HepG2 (cell line): Measurements from ENCODE around the gene HPS4. TPM values are rescaled to one million over a fixed set of nuclear protein-coding genes. Genes with fewer than 3 reads are reported as not detected.

Experiments
- ATAC-seq: fragments of 200-7000 bp; cut with Tn5 transposase; 3 replicates; pipeline ENCODE4 v1.9.1; 2020; ENCODE audit warnings: mild to moderate bottlenecking, moderate library complexity
- BruUV-seq: library from RNA; stranded (reverse); fragments of 400-500 nt; replicated peaks from 2 replicates; lab custom pipeline; 2021; lab: Mats Ljungman, UMichigan
- CTCF ChIA-PET: fragments of 300-600 bp; formaldehyde crosslinking; extraction: SDS; loops from one replicate; lab custom pipeline; 2021; ENCODE audit warnings: low total read pairs, inconsistent platforms, low intra/inter-chr PET ratio; lab: Yijun Ruan, JAX
- POLR2A ChIA-PET: fragments of 350-600 bp; sonication (Branson Sonifier 250); formaldehyde crosslinking; loops from one replicate; lab custom pipeline; 2020; ENCODE audit warnings: antibody characterized with exemption, inconsistent platforms; lab: Yijun Ruan, JAX
- DNase-seq: peaks from one replicate; pipeline ENCODE4 v3.0.0-alpha.2; 2015; ENCODE audit warnings: low spot score
- FAIRE-seq: peaks from 3 replicates; lab custom pipeline; 2011; peaks lifted over from hg19 to GRCh38; lab: Jason Lieb, UNC
- H2AFZ ChIP-seq: one replicate; pipeline ENCODE4 v1.6.1; 2011; ENCODE audit warnings: low read length, inconsistent platforms
- H3K27ac ChIP-seq: fragments of 300-600 bp; 3 replicates; pipeline ENCODE4 v1.8.0; 2011; ENCODE audit warnings: mixed run types, mild to moderate bottlenecking, mixed read lengths, low read length, inconsistent platforms; ENCODE audit not compliant: insufficient read depth; ENCODE audit errors: extremely low read length
- H3K27me3 ChIP-seq, 2 experiments: fragments of 200-600 bp in 1 of 2; 2 replicates in 1 of 2; 3 replicates in 1 of 2; pipeline versions ENCODE4 v1.6.0 to v1.8.0; 2011; ENCODE audit warnings: low read length in 2 of 2, mild to moderate bottlenecking in 2 of 2, moderate library complexity in 2 of 2, inconsistent platforms in 1 of 2; ENCODE audit not compliant: insufficient read depth in 2 of 2, control insufficient read depth in 1 of 2
- H3K36me3 ChIP-seq, 2 experiments: fragments of 200-600 bp in 1 of 2; replicated peaks in 1 of 2; 2 replicates in 1 of 2; 3 replicates in 1 of 2; pipeline versions ENCODE4 v1.5.1 to v1.8.0; 2011; ENCODE audit warnings: low read length in 2 of 2, inconsistent platforms in 1 of 2; ENCODE audit not compliant: insufficient read depth in 2 of 2, control insufficient read depth in 1 of 2
- H3K4me1 ChIP-seq: 2 replicates; pipeline ENCODE4 v1.5.1; 2012; ENCODE audit warnings: low read length, inconsistent platforms; ENCODE audit not compliant: insufficient read depth
- H3K4me2 ChIP-seq: 2 replicates; pipeline ENCODE4 v1.6.0; 2011; ENCODE audit warnings: low read depth, low read length, inconsistent platforms
- H3K4me3 ChIP-seq, 3 experiments: fragments of 200-600 bp in 1 of 3; sonication (generic), shearing (Covaris generic) in 1 of 3; replicated peaks in 1 of 3; 2 replicates each; pipeline ENCODE4 v1.5.1; 2011 to 2016; ENCODE audit warnings: low read length in 3 of 3, inconsistent platforms in 2 of 3, low read depth in 2 of 3, mild to moderate bottlenecking in 2 of 3, control low read depth in 1 of 3, mixed read lengths in 1 of 3; ENCODE audit not compliant: insufficient read depth in 1 of 3
- H3K79me2 ChIP-seq: one replicate; pipeline ENCODE4 v1.6.1; 2011; ENCODE audit warnings: low read length, inconsistent platforms; ENCODE audit not compliant: insufficient read depth
- H3K9ac ChIP-seq: 2 replicates; pipeline ENCODE4 v1.6.0; 2011; ENCODE audit warnings: mild to moderate bottlenecking, low read depth, low read length, inconsistent platforms; ENCODE audit not compliant: insufficient read depth
- H3K9me3 ChIP-seq: 2 replicates; pipeline ENCODE4 v1.5.1; 2012; ENCODE audit warnings: mild to moderate bottlenecking, low read length
- H4K20me1 ChIP-seq: 2 replicates; pipeline ENCODE4 v1.6.0; 2011; ENCODE audit warnings: inconsistent platforms, mild to moderate bottlenecking, low read length, moderate library complexity; ENCODE audit not compliant: insufficient read depth
- CEBPB ChIP-seq: IDR thresholded peaks from 2 replicates; pipeline ENCODE4 v1.6.1; 2011; ENCODE audit warnings: low read depth, low read length, improper control_type of control experiment, borderline replicate concordance
- HNF4G ChIP-seq, 2 experiments: sonication (generic) in 1 of 2; formaldehyde crosslinking in 1 of 2; IDR thresholded peaks; 2 replicates each; pipeline versions ENCODE4 v1.4.0 to v1.6.1; 2011 to 2020; ENCODE audit warnings: borderline replicate concordance in 2 of 2, low read depth in 2 of 2, mild to moderate bottlenecking in 2 of 2, low read length in 1 of 2, missing genetic modification reagents in 1 of 2, moderate library complexity in 1 of 2
- MTF2 ChIP-seq: sonication (generic); formaldehyde crosslinking; IDR thresholded peaks from 2 replicates; pipeline ENCODE4 v1.5.0; 2020; ENCODE audit warnings: missing genetic modification reagents, borderline replicate concordance
- POLR2G ChIP-seq: fragments of 200-400 bp; formaldehyde crosslinking; IDR thresholded peaks from 2 replicates; pipeline ENCODE4 v1.6.1; 2018; ENCODE audit warnings: mild to moderate bottlenecking, low read depth, low read length, moderate library complexity
- RFXAP ChIP-seq: sonication (generic); formaldehyde crosslinking; IDR thresholded peaks from 2 replicates; pipeline ENCODE4 v1.4.0; 2020; ENCODE audit warnings: missing genetic modification reagents, borderline replicate concordance
- TEAD3 ChIP-seq: optimal IDR thresholded peaks from 2 replicates; pipeline ENCODE3; 2016; ENCODE audit warnings: borderline replicate concordance
- ZNF251 ChIP-seq: sonication (generic); formaldehyde crosslinking; IDR thresholded peaks from 2 replicates; pipeline ENCODE4 v1.9.0; 2021; ENCODE audit warnings: mild to moderate bottlenecking, missing genetic modification reagents
- ZNF3 ChIP-seq: IDR thresholded peaks from 2 replicates; pipeline ENCODE4 v1.7.0; 2017; ENCODE audit warnings: inconsistent platforms
- ZNF331 ChIP-seq: sonication (generic); formaldehyde crosslinking; IDR thresholded peaks from 2 replicates; pipeline ENCODE4 v1.4.0; 2020; ENCODE audit warnings: missing genetic modification reagents
- ZNF83 ChIP-seq: sonication (generic); formaldehyde crosslinking; IDR thresholded peaks from 2 replicates; pipeline ENCODE4 v1.4.0; 2020; ENCODE audit warnings: missing genetic modification reagents, mild to moderate bottlenecking, borderline replicate concordance
- WGBS: methylation state at CpG from one replicate; pipeline ENCODE4 v1.1.6; 2017; ENCODE audit warnings: low lambda C conversion rate; 5-methylcytosine and 5-hydroxymethylcytosine counted together
- in situ Hi-C: cut with HindIII; loops from 2 replicates; pipeline ENCODE4 v1.10.0; 2017; ENCODE audit warnings: low pct_unique_long_range_greater_than_20kb; ENCODE audit not compliant: extremely low pct_ligation_motif_present
- intact Hi-C: fragments of 100-400 bp; cut with micrococcal nuclease; formaldehyde crosslinking; loops from one replicate; pipeline ENCODE4 v1.10.0; 2022; ENCODE audit not compliant: unreplicated experiment
- polyA plus RNA-seq, 8 experiments: library from polyadenylated mRNA; depleted of rRNA in 3 of 8; stranded (reverse) in 7 of 8; unstranded in 1 of 8; fragments of >200 nt; fragmentation: Illumina TruSeq in 4 of 8; extraction: Trizol in 4 of 8; gene quantifications; 2 replicates each; pipeline versions ENCODE4 v1.2.1 to v1.2.3, GENCODE V29; 2011 to 2016; ENCODE audit warnings: low read depth in 4 of 8, missing spikeins in 1 of 8, mixed read lengths in 1 of 8; ENCODE audit not compliant: insufficient read depth in 1 of 8
- total RNA-seq, 5 experiments: library from RNA; depleted of rRNA; stranded (reverse); fragments of >200 nt; fragmentation: Illumina TruSeq; extraction: Trizol; gene quantifications; 2 replicates each; pipeline ENCODE4 v1.2.3, GENCODE V29; 2016; ENCODE audit warnings: low read depth in 1 of 5

The HPS4 gene
- total and polyA plus RNA-seq, 2 of the 13 experiments (the other 11 are each of a cell fraction or from before 2014, with no cell fraction given), result 27.4 to 34.0 TPM

DNA sequence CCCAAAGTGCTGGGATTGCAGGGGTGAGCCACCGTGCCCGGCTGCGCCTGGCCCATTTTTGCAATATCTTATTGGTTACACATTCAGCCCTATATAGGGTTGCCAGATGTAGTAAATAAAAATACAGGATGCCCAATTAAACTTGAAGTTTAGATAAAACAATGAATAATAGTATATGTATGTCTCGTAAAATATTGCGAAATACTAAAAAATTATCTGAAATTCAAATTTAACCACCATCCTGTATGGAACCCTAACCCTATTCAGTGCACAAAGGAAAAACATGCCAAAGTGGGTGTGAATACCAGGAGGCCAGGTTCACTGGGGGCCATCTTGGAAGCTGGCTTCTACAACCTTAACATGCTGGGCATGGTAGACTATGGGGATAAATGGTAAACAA is 33.8 kb upstream of the HPS4 start:
- Histone ChIP-seq H3K4me2 (no peak overlapping the region), H4K20me1 (no peaks in the 10 kb centered on the region), H3K27ac (no peak overlapping the region), H3K9ac (no peak overlapping the region), H3K27me3 (no peaks in the 10 kb centered on the region; a peak in 1 of 5 replicates), H3K36me3 (no peaks in the 10 kb centered on the region), H3K4me1 (peaks cover 29% of the 10 kb centered on the region), H3K4me3 (no peak overlapping the region), H2AFZ (no peak overlapping the region), H3K79me2 (peaks cover 9% of the 10 kb centered on the region), H3K9me3 (no peaks in the 10 kb centered on the region)
- WGBS, result 96% methylated on average over 5 of the region's 5 CpGs
- TF ChIP-seq ZNF83 (CRISPR knock-in tag), result no peak
- TF ChIP-seq CEBPB, result peak; percentile 86
- TF ChIP-seq HNF4G (IDR thresholded peaks at IDR 0.05; ENCODE audit: borderline replicate concordance, low read depth, low read length), result no peak
- TF ChIP-seq HNF4G (CRISPR knock-in tag; IDR thresholded peaks at IDR 0.05; ENCODE audit: borderline replicate concordance, low read depth), result no peak
- no peak for TF ChIP-seq RFXAP (CRISPR knock-in tag)
- no peak for TF ChIP-seq POLR2G
- FAIRE-seq (no peak), ATAC-seq (no peak), DNase-seq (no peak)
- ChIA-PET POLR2A (interaction anchor here (2.0 kb wide), 1 partner anchor 34 kb away, joined by 10 read pairs; the partner anchor contains the start of genes HPS4 and SRRD), CTCF (no interaction called here)
- no TSS peak for BruUV-seq
- in situ Hi-C loops, result no loop called here
- intact Hi-C loops, result no loop called here

DNA sequence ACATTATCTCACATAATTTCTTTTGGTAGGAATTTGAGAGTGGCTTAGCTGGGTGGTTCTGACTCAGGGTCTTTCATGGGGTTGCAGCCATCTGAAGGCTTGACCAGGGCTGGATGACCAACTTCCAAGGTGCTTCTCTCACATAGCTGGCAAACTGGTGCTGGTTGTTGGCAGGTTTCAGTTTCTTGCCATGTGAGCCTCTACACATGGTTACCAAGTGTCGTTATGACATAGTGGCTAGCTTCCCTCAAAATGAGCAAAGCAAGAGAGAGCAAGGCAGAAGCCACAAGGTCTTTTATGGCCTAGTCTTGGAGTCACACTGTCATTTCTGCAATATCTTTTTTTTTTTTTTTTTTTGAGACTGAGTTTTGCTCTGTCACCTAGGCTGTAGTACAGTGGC is 32.9 kb upstream of the HPS4 start:
- H3K9me3 ChIP-seq, result no peaks in the 10 kb centered on the region
- no peak overlapping the region for H3K27ac ChIP-seq
- BruUV-seq, result no TSS peak
- peaks cover 14% of the 10 kb centered on the region for H3K79me2 ChIP-seq
- no peaks in the 10 kb centered on the region for H3K36me3 ChIP-seq
- no peak overlapping the region for H3K9ac ChIP-seq
- intact Hi-C loops (no loop called here), in situ Hi-C loops (no loop called here)
- no peak for ATAC-seq
- H4K20me1 ChIP-seq, result no peaks in the 10 kb centered on the region
- DNase-seq, result no peak
- whole genome bisulfite sequencing, result 100% methylated on average over 1 of the region's 1 CpG
- POLR2A ChIA-PET, result no interaction called here
- CTCF ChIA-PET, result no interaction called here
- H2AFZ ChIP-seq, result no peak overlapping the region
- H3K4me2 ChIP-seq, result no peak overlapping the region
- H3K4me3 ChIP-seq, result no peak overlapping the region
- H3K4me1 ChIP-seq, result peaks cover 29% of the 10 kb centered on the region
- TF ChIP-seq MTF2 (CRISPR knock-in tag) (no peak), TEAD3 (CRISPR knock-in tag) (no peak), ZNF251 (CRISPR knock-in tag) (no peak), ZNF3 (CRISPR knock-in tag) (no peak), ZNF331 (CRISPR knock-in tag) (no peak)
- no peak for FAIRE-seq
- H3K27me3 ChIP-seq, result no peaks in the 10 kb centered on the region; a peak in 1 of 5 replicates
